Measurements from ENCODE around the gene NUP107. TPM values are rescaled to one million over a fixed set of nuclear protein-coding genes. Genes with fewer than 3 reads are reported as not detected.

NUP107 gene
- total RNA-seq, 4 donors from 2014 or later, result 6.4 to 29.2 (median 22.6) TPM

DNA sequence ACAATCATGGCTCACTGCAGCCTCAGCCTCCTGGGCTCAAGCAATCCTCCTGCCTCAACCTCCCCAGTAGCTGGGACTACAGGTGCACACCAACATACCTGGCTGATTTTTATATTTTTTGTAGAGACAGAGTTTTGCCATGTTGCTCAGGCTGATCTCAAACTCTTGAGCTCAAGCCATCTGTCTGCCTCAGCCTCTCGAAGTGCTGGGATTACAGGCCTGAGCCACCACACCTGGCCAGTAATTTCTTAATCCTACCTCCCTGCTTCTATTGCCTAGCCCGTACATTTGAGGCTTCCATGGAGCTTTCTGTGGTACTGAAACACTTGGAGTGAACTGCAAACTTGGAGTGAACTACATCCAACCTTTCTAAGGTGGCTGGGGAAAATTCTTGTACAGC is 79.9 kb downstream of the NUP107 start:
- TF ChIP-seq POLR2A (IDR thresholded peaks at IDR 0.05) (no peak), POLR2AphosphoS5 (IDR thresholded peaks at IDR 0.05) (no peak), EP300 (IDR thresholded peaks at IDR 0.05; ENCODE audit: low read depth) (no peak)
- TF ChIP-seq, protein P1, sequence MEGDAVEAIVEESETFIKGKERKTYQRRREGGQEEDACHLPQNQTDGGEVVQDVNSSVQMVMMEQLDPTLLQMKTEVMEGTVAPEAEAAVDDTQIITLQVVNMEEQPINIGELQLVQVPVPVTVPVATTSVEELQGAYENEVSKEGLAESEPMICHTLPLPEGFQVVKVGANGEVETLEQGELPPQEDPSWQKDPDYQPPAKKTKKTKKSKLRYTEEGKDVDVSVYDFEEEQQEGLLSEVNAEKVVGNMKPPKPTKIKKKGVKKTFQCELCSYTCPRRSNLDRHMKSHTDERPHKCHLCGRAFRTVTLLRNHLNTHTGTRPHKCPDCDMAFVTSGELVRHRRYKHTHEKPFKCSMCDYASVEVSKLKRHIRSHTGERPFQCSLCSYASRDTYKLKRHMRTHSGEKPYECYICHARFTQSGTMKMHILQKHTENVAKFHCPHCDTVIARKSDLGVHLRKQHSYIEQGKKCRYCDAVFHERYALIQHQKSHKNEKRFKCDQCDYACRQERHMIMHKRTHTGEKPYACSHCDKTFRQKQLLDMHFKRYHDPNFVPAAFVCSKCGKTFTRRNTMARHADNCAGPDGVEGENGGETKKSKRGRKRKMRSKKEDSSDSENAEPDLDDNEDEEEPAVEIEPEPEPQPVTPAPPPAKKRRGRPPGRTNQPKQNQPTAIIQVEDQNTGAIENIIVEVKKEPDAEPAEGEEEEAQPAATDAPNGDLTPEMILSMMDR (IDR thresholded peaks at IDR 0.05), result no peak
- H3K27ac ChIP-seq, result no peak overlapping the region
- no peaks in the 10 kb centered on the region for H3K9me3 ChIP-seq
- no peak overlapping the region for H3K4me3 ChIP-seq
- no peak for DNase-seq
- intact Hi-C loops (cut with DNase I; ENCODE audit: low total_unique reads), result no loop called here
- in situ Hi-C loops (cut with MboI; ENCODE audit: low pct_ligation_motif_present in 1 of 4, low pct_unique_long_range_greater_than_20kb in 1 of 4, low sequenced_read_pairs in 3 of 4), result no loop called here
- 80 to 93% methylated on average over 1 to 2 of the region's 2 CpGs for WGBS, 2 donors (ENCODE audit: low coverage in 1 of 2)
- H3K36me3 ChIP-seq, result no peaks in the 10 kb centered on the region
- no peaks in the 10 kb centered on the region for H3K27me3 ChIP-seq
- H3K4me1 ChIP-seq, result no peaks in the 10 kb centered on the region

- Histone ChIP-seq H3K4me3 (no peak overlapping the region), H3K36me3 (no peaks in the 10 kb centered on the region), H3K27me3 (no peaks in the 10 kb centered on the region), H3K9me3 (no peaks in the 10 kb centered on the region), H3K27ac (no peak overlapping the region), H3K4me1 (no peaks in the 10 kb centered on the region)
- WGBS, 2 donors (ENCODE audit: low coverage in 1 of 2), result 78 to 90% methylated on average over 5 to 7 of the region's 7 CpGs
- DNase-seq, result no peak
- intact Hi-C loops (cut with DNase I; ENCODE audit: low total_unique reads), result no loop called here
- no peak for TF ChIP-seq POLR2A (IDR thresholded peaks at IDR 0.05)
- no peak for TF ChIP-seq EP300 (IDR thresholded peaks at IDR 0.05; ENCODE audit: low read depth)
- TF ChIP-seq, protein P1 (IDR thresholded peaks at IDR 0.05), result no peak
- no peak for TF ChIP-seq POLR2AphosphoS5 (IDR thresholded peaks at IDR 0.05)
- in situ Hi-C loops (cut with MboI; ENCODE audit: low pct_ligation_motif_present in 1 of 4, low pct_unique_long_range_greater_than_20kb in 1 of 4, low sequenced_read_pairs in 3 of 4), result no loop called here
Measured at GRCh38 chr12:68767191-68767590, 80.4 kb downstream of the NUP107 start.

DNA sequence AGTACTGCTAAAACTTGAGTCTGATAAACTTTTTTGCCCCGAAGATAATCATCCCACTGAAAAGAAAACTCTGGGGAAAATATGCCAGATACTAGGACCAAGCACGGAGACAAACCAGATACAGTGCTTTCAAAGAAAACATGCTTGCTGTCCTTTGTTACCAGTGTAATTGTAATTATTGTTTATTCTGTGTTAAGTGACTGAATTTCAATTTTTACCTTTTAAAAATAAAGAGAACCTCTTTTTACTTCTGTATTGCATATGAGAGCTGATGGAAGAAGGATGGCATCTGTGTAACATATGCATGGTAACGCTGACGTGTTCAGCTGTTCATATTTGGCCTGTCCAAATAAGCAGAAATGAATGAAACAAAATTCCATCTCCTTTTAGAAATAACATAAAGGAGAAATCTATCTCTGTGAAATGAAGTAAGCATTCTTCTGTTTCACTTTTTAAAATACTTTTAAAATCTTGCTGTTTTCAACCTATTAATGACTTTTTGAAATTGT is 81.7 kb downstream of the NUP107 start:
- 85 to 94% methylated on average over 4 of the region's 4 CpGs for WGBS, 2 donors (ENCODE audit: low coverage in 1 of 2)
- Histone ChIP-seq H3K36me3 (no peaks in the 10 kb centered on the region), H3K27ac (no peak overlapping the region), H3K9me3 (no peaks in the 10 kb centered on the region), H3K27me3 (no peaks in the 10 kb centered on the region), H3K4me3 (no peak overlapping the region), H3K4me1 (no peaks in the 10 kb centered on the region)
- intact Hi-C loops (cut with DNase I; ENCODE audit: low total_unique reads), result no loop called here
- TF ChIP-seq POLR2A (IDR thresholded peaks at IDR 0.05) (no peak), EP300 (IDR thresholded peaks at IDR 0.05; ENCODE audit: low read depth) (no peak), POLR2AphosphoS5 (IDR thresholded peaks at IDR 0.05) (no peak)
- TF ChIP-seq, protein P1 (IDR thresholded peaks at IDR 0.05), result no peak
- in situ Hi-C loops (cut with MboI; ENCODE audit: low pct_ligation_motif_present in 1 of 4, low pct_unique_long_range_greater_than_20kb in 1 of 4, low sequenced_read_pairs in 3 of 4), result no loop called here
- no peak for DNase-seq

DNA sequence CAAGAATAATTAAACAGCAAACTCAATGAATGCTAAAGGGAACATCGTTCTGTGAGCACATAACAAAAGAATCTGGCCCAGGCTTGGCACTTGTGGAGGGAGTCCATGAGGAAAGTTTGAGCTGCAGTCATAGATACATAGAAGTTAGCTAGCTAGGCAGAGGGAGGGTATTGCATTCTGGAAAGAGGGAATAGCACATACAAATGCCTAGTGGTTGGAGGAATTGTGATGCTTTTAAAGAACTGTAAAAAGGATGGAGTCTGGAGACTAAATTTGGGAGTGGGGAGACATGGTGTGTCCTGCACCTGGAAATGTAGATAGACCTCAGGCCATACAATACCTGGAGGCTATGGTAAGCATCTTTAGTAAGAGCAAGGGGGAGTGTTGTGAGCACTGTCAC is 83.2 kb downstream of the NUP107 start:
- no peak for DNase-seq
- no peak overlapping the region for H3K4me3 ChIP-seq
- H3K36me3 ChIP-seq, result no peaks in the 10 kb centered on the region
- no peaks in the 10 kb centered on the region for H3K4me1 ChIP-seq
- 94 to 100% methylated on average over 1 of the region's 1 CpG for WGBS, 2 donors (ENCODE audit: low coverage in 1 of 2)
- intact Hi-C loops (cut with DNase I; ENCODE audit: low total_unique reads) (no loop called here), in situ Hi-C loops (cut with MboI; ENCODE audit: low pct_ligation_motif_present in 1 of 4, low pct_unique_long_range_greater_than_20kb in 1 of 4, low sequenced_read_pairs in 3 of 4) (no loop called here)
- TF ChIP-seq POLR2AphosphoS5 (IDR thresholded peaks at IDR 0.05), result no peak
- no peak for TF ChIP-seq POLR2A (IDR thresholded peaks at IDR 0.05)
- H3K27me3 ChIP-seq, result no peaks in the 10 kb centered on the region
- H3K27ac ChIP-seq, result no peak overlapping the region
- no peaks in the 10 kb centered on the region for H3K9me3 ChIP-seq

Data from transverse colon (tissue), 4 donors.